SW480 (cell line): ENCODE measurements around the gene PPP2R3A.
"Not testable (repeated sequence)": the region's sequence is repeated elsewhere in the genome, so short reads cannot be mapped to it uniquely, and the experiment has no call there.

Source experiments
- DNase-seq: peaks from one replicate; pipeline ENCODE4 v3.0.0-alpha.2; 2016; ENCODE audit warnings: low spot score

PPP2R3A gene

GRCh38 chr3:135965506-135966270, at the start of gene PPP2R3A:
TSS of gene PPP2R3A (plus strand) at chr3:135965728. CDS start at chr3:136001499, 35,771 bp downstream.
- peak; percentile 84 for DNase-seq

DNA sequence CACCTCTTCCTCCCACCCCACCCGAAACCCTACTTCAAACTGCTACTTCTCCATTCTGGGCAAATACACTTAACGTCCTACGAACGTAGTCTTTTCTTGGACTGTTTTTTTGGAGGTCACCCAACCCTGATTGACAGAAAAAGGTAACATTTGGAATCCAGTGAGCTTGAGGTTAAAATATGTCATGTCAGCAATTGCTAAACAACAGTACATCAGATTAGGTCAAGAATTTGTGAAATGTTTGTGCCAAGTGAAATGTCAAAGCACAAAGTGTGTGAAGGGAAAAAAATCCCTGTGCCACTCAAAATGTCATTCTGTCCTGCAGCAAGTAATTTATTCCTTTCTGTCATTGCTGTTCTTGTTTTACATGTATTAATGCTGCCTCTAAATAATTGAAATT, 49.2 kb upstream of the PPP2R3A start:
- no peak for DNase-seq

GRCh38 chr3:135917076-135917475, 48.5 kb upstream of the PPP2R3A start:
- no peak for DNase-seq

GRCh38 chr3:135917927-135918597, 47.5 kb upstream of the PPP2R3A start:
- DNase-seq: no peak

DNA sequence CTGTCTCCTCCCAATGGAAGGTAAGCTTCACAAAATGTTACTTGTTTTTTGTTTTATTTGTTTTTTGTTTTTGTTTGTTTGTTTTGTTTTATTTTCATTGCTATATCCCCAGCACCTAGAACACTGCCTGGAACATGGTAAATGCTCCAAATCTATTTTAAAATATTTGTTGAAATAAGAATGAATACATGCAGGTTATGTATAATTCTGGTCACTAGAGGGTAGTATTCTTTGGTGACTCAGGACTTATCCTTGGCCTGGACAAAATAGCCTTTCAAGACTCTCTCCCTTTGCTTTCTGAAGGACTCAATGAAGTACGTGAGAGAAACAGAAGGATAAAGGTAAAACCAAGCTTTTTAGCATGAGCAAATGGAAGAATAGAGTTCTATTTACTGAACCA, 46.9 kb upstream of the PPP2R3A start:
- peak; percentile 32 for DNase-seq

GRCh38 chr3:135920275-135920674, 45.3 kb upstream of the PPP2R3A start:
- no peak for DNase-seq

GRCh38 chr3:135922903-135923250, 42.7 kb upstream of the PPP2R3A start:
- DNase-seq: no peak

GRCh38 chr3:135924506-135924905, 41.0 kb upstream of the PPP2R3A start:
- DNase-seq: no peak

DNA sequence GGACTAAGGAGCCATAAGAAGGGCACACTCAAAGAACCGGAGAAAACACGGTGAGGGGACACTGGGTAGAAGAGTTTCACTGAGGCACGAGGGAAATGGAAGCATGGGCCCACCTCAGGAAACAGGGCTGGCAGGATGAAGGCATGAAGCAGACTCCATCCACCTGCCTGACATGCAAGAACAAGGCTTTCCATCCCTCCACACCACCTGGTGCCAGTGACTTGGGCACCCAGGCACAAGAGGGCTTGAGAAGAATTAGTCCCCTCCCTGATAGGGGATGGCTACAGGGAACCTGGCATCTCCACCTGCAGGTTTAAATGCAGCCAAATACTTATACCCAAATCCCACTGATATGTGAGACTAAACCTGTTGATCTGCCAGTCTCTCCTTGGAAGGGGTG, 38.9 kb upstream of the PPP2R3A start:
- no peak for DNase-seq

- no peak for DNase-seq
These were observed 38.4 kb upstream of the PPP2R3A start for GRCh38 chr3:135927155-135927554.

- DNase-seq: no peak
These were observed 35.9 kb upstream of the PPP2R3A start for GRCh38 chr3:135929670-135930069.

DNA sequence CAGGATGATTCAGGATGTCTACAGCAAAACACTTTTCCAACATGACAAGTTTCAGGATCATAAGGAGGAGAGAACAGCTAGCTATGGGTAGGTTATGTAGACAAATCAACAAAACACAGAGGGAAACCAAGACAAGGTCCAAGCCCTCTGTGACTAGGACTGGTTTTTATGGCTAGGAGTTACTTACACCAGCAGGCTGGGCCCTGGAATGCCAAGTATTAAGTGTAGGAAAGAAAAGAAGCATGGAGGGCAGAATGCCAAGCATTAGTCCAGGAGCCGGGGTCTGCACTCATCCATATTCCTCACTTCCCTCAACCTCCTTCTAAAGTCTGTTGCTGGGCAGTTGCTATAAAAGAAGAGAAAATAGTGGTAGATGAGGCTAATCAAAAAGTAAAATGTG, 35.3 kb upstream of the PPP2R3A start:
- DNase-seq: no peak

- DNase-seq: not testable (repeated sequence)
These were observed 30.4 kb upstream of the PPP2R3A start for GRCh38 chr3:135935171-135935570.

DNA sequence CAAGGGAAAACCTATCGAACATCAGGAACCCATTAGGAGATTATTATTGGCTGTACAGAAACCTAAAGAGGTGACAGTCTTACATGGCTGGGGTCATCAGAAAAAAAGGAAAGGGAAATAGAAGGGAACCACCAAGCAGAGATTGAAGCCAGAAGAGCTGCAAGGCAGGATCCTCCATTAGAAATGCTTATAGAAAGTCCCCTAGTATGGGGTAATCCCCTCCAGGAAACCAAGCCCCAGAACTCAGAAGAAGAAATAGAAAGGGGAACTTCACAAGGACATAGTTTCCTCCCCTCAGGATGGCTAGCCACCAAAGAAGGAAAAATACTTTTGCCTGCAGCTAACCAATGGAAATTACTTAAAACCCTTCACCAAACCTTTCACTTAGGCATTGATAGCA, 27.8 kb upstream of the PPP2R3A start:
- DNase-seq: not testable (repeated sequence)

DNA sequence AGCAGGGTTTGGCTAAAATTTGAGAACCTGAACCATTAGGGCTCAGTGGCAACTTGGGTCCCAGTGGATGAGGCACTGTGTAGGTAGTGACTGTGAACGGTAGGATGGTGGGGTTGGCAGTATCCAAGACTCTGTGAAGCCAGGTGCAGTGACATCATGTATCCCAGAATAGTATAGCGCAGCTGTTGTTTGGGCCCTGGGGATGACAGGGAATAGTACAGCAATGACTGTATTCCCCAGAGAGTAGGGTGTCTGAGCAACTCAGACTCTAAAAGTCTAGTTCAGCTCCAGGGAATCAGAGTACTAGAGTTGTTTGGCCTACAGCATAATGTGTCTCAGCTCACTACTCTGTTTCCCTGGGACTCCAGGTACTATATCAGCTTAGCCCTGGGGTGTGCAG, 20.7 kb upstream of the PPP2R3A start:
- DNase-seq: no peak

- DNase-seq: no peak
These were observed 14.6 kb upstream of the PPP2R3A start for GRCh38 chr3:135950941-135951340.

GRCh38 chr3:135964160-135964955, 1.2 kb upstream of the PPP2R3A start:
- no peak for DNase-seq

DNA sequence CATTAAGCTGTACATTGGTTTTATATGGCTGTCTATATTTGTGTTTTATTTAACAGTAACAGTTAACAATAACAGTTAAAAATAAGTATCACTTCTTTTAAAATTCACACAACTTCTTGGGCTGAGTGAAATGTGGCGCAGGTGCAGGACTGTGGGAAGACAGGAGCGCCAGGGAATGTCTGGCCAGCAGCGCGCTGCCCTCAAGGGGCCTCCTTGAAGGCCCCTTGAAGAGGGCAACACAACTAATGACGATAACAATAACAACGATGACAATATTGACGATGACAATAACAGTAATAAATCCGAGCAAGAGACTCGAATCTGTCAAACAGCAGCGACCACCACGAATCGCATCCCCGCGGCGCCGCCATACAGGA, 411 bp upstream of the PPP2R3A start:
- DNase-seq: no peak

GRCh38 chr3:135966271-135966961, 888 bp downstream of the PPP2R3A start:
- DNase-seq: peak; percentile 22

- no peak for DNase-seq
These were observed 1.4 kb downstream of the PPP2R3A start for GRCh38 chr3:135966962-135967274.

GRCh38 chr3:135967867-135968266, 2.3 kb downstream of the PPP2R3A start:
- no peak for DNase-seq

DNA sequence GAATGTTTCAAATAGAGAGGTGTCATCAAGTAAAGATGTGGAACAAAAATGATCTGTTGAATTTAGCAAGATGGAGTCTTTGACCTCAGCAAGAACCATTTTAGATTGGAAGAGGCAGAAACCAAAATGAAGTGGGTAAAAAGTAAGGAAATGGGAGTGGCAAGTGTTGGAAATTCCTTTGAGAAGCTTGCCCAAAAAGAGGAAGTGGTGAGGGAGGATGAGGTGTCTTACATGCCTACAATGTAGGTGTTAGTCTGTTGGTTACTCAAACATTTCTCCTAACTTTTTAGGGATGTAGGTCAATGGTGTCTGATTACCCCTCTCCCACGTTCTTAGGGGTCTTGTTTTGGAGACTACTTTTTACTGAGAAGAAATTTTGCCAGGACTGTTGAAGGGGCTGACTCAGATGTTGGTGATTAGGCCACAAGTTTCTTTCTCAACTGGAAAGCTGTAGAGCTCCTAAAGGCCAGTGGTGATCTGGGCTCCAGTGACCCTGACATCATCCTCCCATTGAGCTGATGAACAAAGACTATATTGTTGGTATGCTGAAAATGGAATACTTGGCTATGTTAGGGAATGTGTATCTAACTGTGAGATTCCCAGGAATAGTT, 5.1 kb downstream of the PPP2R3A start:
- no peak for DNase-seq
